Endothelial cell of umbilical vein (primary cell): ENCODE measurements around the gene RYR2. TPM values are rescaled to one million over a fixed set of nuclear protein-coding genes. Genes with fewer than 3 reads are reported as not detected.

Experiments used
- BruUV-seq: library from RNA; stranded (reverse); fragments of 400-500 nt; replicated peaks from 2 replicates; lab custom pipeline; 2021; lab: Mats Ljungman, UMichigan
- CTCF ChIA-PET: fragments of 300-600, 350-600 bp; sonication (Branson Sonifier 250); formaldehyde crosslinking; loops from one replicate; lab custom pipeline; 2021; ENCODE audit warnings: antibody characterized with exemption, inconsistent platforms; lab: Charles Lee
- POLR2A ChIA-PET: fragments of 300-600, 350-600 bp; sonication (Branson Sonifier 250); formaldehyde crosslinking; loops from one replicate; lab custom pipeline; 2021; ENCODE audit warnings: antibody characterized with exemption, inconsistent platforms; lab: Charles Lee
- DNase-seq: peaks from one replicate; pipeline ENCODE4 v3.0.0-alpha.2; 2011; ENCODE audit warnings: low read depth, low spot score
- FAIRE-seq: peaks from 2 replicates; lab custom pipeline; 2011; peaks lifted over from hg19 to GRCh38; lab: Jason Lieb, UNC
- H2AFZ ChIP-seq: 2 replicates; pipeline ENCODE4 v1.6.0; 2012; ENCODE audit warnings: low read depth, low read length, control low read depth, inconsistent platforms
- H3K27ac ChIP-seq: 2 replicates; pipeline ENCODE4 v1.5.1; 2011; ENCODE audit warnings: low read depth, mild to moderate bottlenecking, control low read depth, low read length, moderate library complexity; ENCODE audit not compliant: insufficient read depth
- H3K27me3 ChIP-seq, 2 experiments: 2 replicates each; pipeline versions ENCODE4 v1.6.0 to v1.6.1; 2011; ENCODE audit warnings: low read length in 2 of 2, mixed read lengths in 1 of 2; ENCODE audit not compliant: control insufficient read depth in 2 of 2, insufficient read depth in 2 of 2
- H3K36me3 ChIP-seq, 2 experiments: 2 replicates in 1 of 2; 3 replicates in 1 of 2; pipeline ENCODE4 v1.5.1; 2011; ENCODE audit warnings: low read length in 2 of 2, mild to moderate bottlenecking in 1 of 2, moderate library complexity in 1 of 2; ENCODE audit not compliant: control insufficient read depth in 2 of 2, insufficient read depth in 2 of 2; ENCODE audit errors: extremely low read depth in 1 of 2
- H3K4me1 ChIP-seq: 3 replicates; pipeline ENCODE4 v1.5.1; 2011; ENCODE audit warnings: mild to moderate bottlenecking, low read length; ENCODE audit not compliant: control insufficient read depth, insufficient read depth; ENCODE audit errors: extremely low read depth
- H3K4me2 ChIP-seq: 2 replicates; pipeline ENCODE4 v1.6.1; 2011; ENCODE audit warnings: low read length, control low read depth, mixed read lengths; ENCODE audit not compliant: insufficient read depth
- H3K4me3 ChIP-seq, 3 experiments: fragments of 200-600 bp in 1 of 3; sonication (generic), shearing (Covaris generic) in 1 of 3; replicated peaks in 1 of 3; 2 replicates each; pipeline ENCODE4 v1.5.1; 2011 to 2016; ENCODE audit warnings: control low read depth in 3 of 3, low read length in 3 of 3, mild to moderate bottlenecking in 2 of 3, inconsistent platforms in 1 of 3, low read depth in 1 of 3, moderate library complexity in 1 of 3; ENCODE audit not compliant: insufficient read depth in 1 of 3
- H3K79me2 ChIP-seq: 2 replicates; pipeline ENCODE4 v1.6.0; 2012; ENCODE audit warnings: low read length, inconsistent platforms; ENCODE audit not compliant: control insufficient read depth, insufficient read depth
- H3K9ac ChIP-seq: replicated peaks from 2 replicates; pipeline ENCODE3; 2011; ENCODE audit warnings: low read length, control low read depth; ENCODE audit not compliant: insufficient read depth; ENCODE audit errors: extremely low read depth
- H3K9me1 ChIP-seq: replicated peaks from 3 replicates; pipeline ENCODE4 v1.6.0; 2011; ENCODE audit warnings: mild to moderate bottlenecking, low read length; ENCODE audit not compliant: control insufficient read depth, insufficient read depth; ENCODE audit errors: extremely low read depth
- H3K9me3 ChIP-seq: replicated peaks from 2 replicates; pipeline ENCODE4 v1.5.1; 2012; ENCODE audit warnings: low read length, inconsistent platforms; ENCODE audit not compliant: control insufficient read depth, insufficient read depth
- H4K20me1 ChIP-seq: replicated peaks from 2 replicates; pipeline ENCODE3; 2011; ENCODE audit warnings: mild to moderate bottlenecking, low read length; ENCODE audit not compliant: control insufficient read depth, insufficient read depth; ENCODE audit errors: extremely low read depth
- EZH2 ChIP-seq: IDR thresholded peaks from 2 replicates; pipeline ENCODE4 v1.6.1; 2012; ENCODE audit warnings: borderline replicate concordance, low read depth, mild to moderate bottlenecking, moderate library complexity, low read length, inconsistent platforms; ENCODE audit not compliant: severe bottlenecking
- FOS ChIP-seq: IDR thresholded peaks from 2 replicates; pipeline ENCODE4 v1.6.1; 2011; ENCODE audit warnings: mild to moderate bottlenecking, low read length, moderate library complexity, borderline replicate concordance; ENCODE audit not compliant: insufficient read depth
- GATA2 ChIP-seq: IDR thresholded peaks from 2 replicates; pipeline ENCODE4 v1.7.0; 2011; ENCODE audit warnings: low read depth, mild to moderate bottlenecking, moderate library complexity, mixed read lengths, low read length; ENCODE audit not compliant: insufficient read length, insufficient read depth
- JUN ChIP-seq: IDR thresholded peaks from 2 replicates; pipeline ENCODE4 v1.6.1; 2011; ENCODE audit warnings: borderline replicate concordance, low read depth; ENCODE audit not compliant: insufficient read length, insufficient read depth
- MAX ChIP-seq: IDR thresholded peaks from 2 replicates; pipeline ENCODE4 v1.6.1; 2011; ENCODE audit not compliant: insufficient read depth, insufficient read length
- MYC ChIP-seq: IDR thresholded peaks from one replicate; pipeline ENCODE4 v1.6.1; 2011; ENCODE audit warnings: mild to moderate bottlenecking, low read depth, low read length
- POLR2A ChIP-seq: IDR thresholded peaks from 2 replicates; pipeline ENCODE4 v1.6.1; 2012; ENCODE audit warnings: low read depth, mild to moderate bottlenecking, control low read depth, low read length
- POLR2AphosphoS5 ChIP-seq: IDR thresholded peaks from 2 replicates; pipeline ENCODE4 v1.6.1; 2012; ENCODE audit warnings: low read depth, mild to moderate bottlenecking, control low read depth, low read length, moderate library complexity; ENCODE audit not compliant: insufficient read depth
- dilution Hi-C: fragments of 300-500 bp; cut with MboI; formaldehyde crosslinking; loops from one replicate; pipeline ENCODE4 v1.15.0; 2019; ENCODE audit warnings: low sequenced_read_pairs; ENCODE audit not compliant: extremely low pct_ligation_motif_present
- intact Hi-C: fragments of 100-400 bp; cut with micrococcal nuclease; formaldehyde crosslinking; loops from one replicate; pipeline ENCODE4 v1.10.0; 2022
- polyA plus RNA-seq, 4 experiments: library from polyadenylated mRNA; depleted of rRNA in 3 of 4; stranded (reverse) in 3 of 4; unstranded in 1 of 4; fragments of >200 nt; gene quantifications; 2 replicates each; pipeline versions ENCODE4 v1.2.1 to v1.2.3, GENCODE V29; 2011 to 2012; ENCODE audit warnings: missing spikeins in 1 of 4
- total RNA-seq: library from RNA; stranded (reverse); gene quantifications from 2 replicates; pipeline ENCODE4 v1.2.3, GENCODE V29; 2021
- TF ChIP-seq, protein P1 (sequence below), 2 donors: IDR thresholded peaks; 1 replicate in 1 of 2; 2 replicates in 1 of 2; pipeline ENCODE4 v1.5.1; 2011; ENCODE audit warnings: low read length in 2 of 2, mild to moderate bottlenecking in 2 of 2, moderate library complexity in 2 of 2, control low read depth in 1 of 2, inconsistent platforms in 1 of 2, low read depth in 1 of 2; ENCODE audit not compliant: insufficient read depth in 1 of 2; ENCODE audit errors: extremely low read depth in 1 of 2

Gene RYR2
- total and polyA plus RNA-seq, 2 donors (not counting 3 experiments of a cell fraction or from before 2014, with no cell fraction given) = not detected

GRCh38 chr1:237745545-237745944 lies 703.6 kb downstream of the RYR2 start:
- DNase-seq (no peak), FAIRE-seq (no peak)
- Histone ChIP-seq H2AFZ (no peak overlapping the region), H3K4me1 (no peaks in the 10 kb centered on the region), H3K27me3 (no peaks in the 10 kb centered on the region), H3K36me3 (no peaks in the 10 kb centered on the region), H3K4me3 (no peak overlapping the region), H3K4me2 (no peak overlapping the region), H3K9me3 (peaks cover 1% of the 10 kb centered on the region), H3K9ac (no peak overlapping the region), H4K20me1 (no peaks in the 10 kb centered on the region), H3K79me2 (no peaks in the 10 kb centered on the region), H3K27ac (no peak overlapping the region), H3K9me1 (no peaks in the 10 kb centered on the region)
- BruUV-seq = no TSS peak
- ChIA-PET CTCF (no interaction called here), POLR2A (no interaction called here)
- intact Hi-C loops (no loop called here), dilution Hi-C loops (no loop called here)
- TF ChIP-seq FOS (no peak), GATA2 (no peak), POLR2A (no peak), JUN (no peak), POLR2AphosphoS5 (no peak), MYC (no peak), MAX (no peak), EZH2 (no peak)
- TF ChIP-seq, protein P1, sequence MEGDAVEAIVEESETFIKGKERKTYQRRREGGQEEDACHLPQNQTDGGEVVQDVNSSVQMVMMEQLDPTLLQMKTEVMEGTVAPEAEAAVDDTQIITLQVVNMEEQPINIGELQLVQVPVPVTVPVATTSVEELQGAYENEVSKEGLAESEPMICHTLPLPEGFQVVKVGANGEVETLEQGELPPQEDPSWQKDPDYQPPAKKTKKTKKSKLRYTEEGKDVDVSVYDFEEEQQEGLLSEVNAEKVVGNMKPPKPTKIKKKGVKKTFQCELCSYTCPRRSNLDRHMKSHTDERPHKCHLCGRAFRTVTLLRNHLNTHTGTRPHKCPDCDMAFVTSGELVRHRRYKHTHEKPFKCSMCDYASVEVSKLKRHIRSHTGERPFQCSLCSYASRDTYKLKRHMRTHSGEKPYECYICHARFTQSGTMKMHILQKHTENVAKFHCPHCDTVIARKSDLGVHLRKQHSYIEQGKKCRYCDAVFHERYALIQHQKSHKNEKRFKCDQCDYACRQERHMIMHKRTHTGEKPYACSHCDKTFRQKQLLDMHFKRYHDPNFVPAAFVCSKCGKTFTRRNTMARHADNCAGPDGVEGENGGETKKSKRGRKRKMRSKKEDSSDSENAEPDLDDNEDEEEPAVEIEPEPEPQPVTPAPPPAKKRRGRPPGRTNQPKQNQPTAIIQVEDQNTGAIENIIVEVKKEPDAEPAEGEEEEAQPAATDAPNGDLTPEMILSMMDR (IDR thresholded peaks at IDR 0.05; ENCODE audit: extremely low read depth in 1 of 2, insufficient read depth in 1 of 2, low read depth in 1 of 2, low read length in 2 of 2) = no peak
